ENCODE data around the gene RGS12. TPM values are rescaled to one million over a fixed set of nuclear protein-coding genes. Genes with fewer than 3 reads are reported as not detected.

Gene RGS12
- total and polyA plus RNA-seq, 7 donors: 3.0 to 21.6 (median 15.7) TPM

- no peaks in the 10 kb centered on the region for H3K9me3 ChIP-seq
- H3K27ac ChIP-seq: no peak overlapping the region
- intact Hi-C loops (cut with DNase I): no loop called here
- DNase-seq: peak; percentile 46
- 91 to 95% methylated on average over 19 of the region's 19 CpGs for WGBS, 2 donors
- TF ChIP-seq POLR2A (IDR thresholded peaks at IDR 0.05) (no peak), EP300 (IDR thresholded peaks at IDR 0.05) (no peak), POLR2AphosphoS5 (IDR thresholded peaks at IDR 0.05) (no peak)
- H3K4me1 ChIP-seq: peaks cover 0 to 6% (median 2%) of the 10 kb centered on the region in 4 donors
- H3K36me3 ChIP-seq: peaks cover 0 to 6% (median 0%) of the 10 kb centered on the region in 4 donors
- H3K4me3 ChIP-seq: no peak overlapping the region
- no peaks in the 10 kb centered on the region for H3K27me3 ChIP-seq
Observed at GRCh38 chr4:3250956-3251690, 41.7 kb upstream of the RGS12 start.

- H3K4me3 ChIP-seq: no peak overlapping the region
- intact Hi-C loops (cut with DNase I): no loop called here
- no peaks in the 10 kb centered on the region for H3K27me3 ChIP-seq
- peak; percentile 57 for DNase-seq
- no peaks in the 10 kb centered on the region for H3K9me3 ChIP-seq
- WGBS, 2 donors: 84 to 95% methylated on average over 11 of the region's 11 CpGs
- no peak overlapping the region for H3K27ac ChIP-seq
- H3K36me3 ChIP-seq: peaks cover 0 to 6% (median 0%) of the 10 kb centered on the region in 4 donors
- H3K4me1 ChIP-seq: peaks cover 0 to 4% (median 0%) of the 10 kb centered on the region in 4 donors
- TF ChIP-seq POLR2A (IDR thresholded peaks at IDR 0.05) (no peak), POLR2AphosphoS5 (IDR thresholded peaks at IDR 0.05) (no peak), EP300 (IDR thresholded peaks at IDR 0.05) (no peak), CTCF (IDR thresholded peaks at IDR 0.05) (no peak)
Observed at GRCh38 chr4:3251691-3252479, 40.9 kb upstream of the RGS12 start.

GRCh38 chr4:3252480-3252828, 40.4 kb upstream of the RGS12 start:
- intact Hi-C loops (cut with DNase I): no loop called here
- no peak for DNase-seq

GRCh38 chr4:3252831-3253641, 39.8 kb upstream of the RGS12 start:
- H3K4me3 ChIP-seq: no peak overlapping the region
- peaks cover 0 to 4% (median 0%) of the 10 kb centered on the region in 4 donors for H3K4me1 ChIP-seq
- H3K27ac ChIP-seq: no peak overlapping the region
- H3K27me3 ChIP-seq: no peaks in the 10 kb centered on the region
- DNase-seq: peak; percentile 63
- H3K36me3 ChIP-seq: peaks cover 0 to 6% (median 0%) of the 10 kb centered on the region in 4 donors
- TF ChIP-seq POLR2AphosphoS5 (IDR thresholded peaks at IDR 0.05): no peak
- no peak for TF ChIP-seq EP300 (IDR thresholded peaks at IDR 0.05)
- H3K9me3 ChIP-seq: no peaks in the 10 kb centered on the region
- 76 to 90% methylated on average over 38 of the region's 38 CpGs for WGBS, 2 donors
- intact Hi-C loops (cut with DNase I): no loop called here

More at GRCh38 chr4:3252480-3252828, 40.4 kb upstream of the RGS12 start:
- 97 to 98% methylated on average over 3 of the region's 3 CpGs for WGBS, 2 donors
- peaks cover 0 to 6% (median 0%) of the 10 kb centered on the region in 4 donors for H3K36me3 ChIP-seq
- no peak overlapping the region for H3K27ac ChIP-seq
- no peak overlapping the region for H3K4me3 ChIP-seq
- no peaks in the 10 kb centered on the region for H3K9me3 ChIP-seq
- TF ChIP-seq POLR2A (IDR thresholded peaks at IDR 0.05) (no peak), CTCF (IDR thresholded peaks at IDR 0.05) (no peak), POLR2AphosphoS5 (IDR thresholded peaks at IDR 0.05) (no peak), EP300 (IDR thresholded peaks at IDR 0.05) (no peak)
- H3K4me1 ChIP-seq: peaks cover 0 to 4% (median 0%) of the 10 kb centered on the region in 4 donors
- no peaks in the 10 kb centered on the region for H3K27me3 ChIP-seq

- TF ChIP-seq CTCF (IDR thresholded peaks at IDR 0.05) (no peak), POLR2A (IDR thresholded peaks at IDR 0.05) (no peak), POLR2AphosphoS5 (IDR thresholded peaks at IDR 0.05) (no peak), EP300 (IDR thresholded peaks at IDR 0.05) (no peak)
- Histone ChIP-seq H3K27me3 (no peaks in the 10 kb centered on the region), H3K27ac (no peak overlapping the region), H3K4me3 (no peak overlapping the region), H3K4me1 (peaks cover 0 to 4% (median 0%) of the 10 kb centered on the region in 4 donors), H3K9me3 (no peaks in the 10 kb centered on the region), H3K36me3 (peaks cover 0 to 6% (median 0%) of the 10 kb centered on the region in 4 donors)
- peak; percentile 46 for DNase-seq
- intact Hi-C loops (cut with DNase I): no loop called here
- 89 to 96% methylated on average over 13 of the region's 13 CpGs for WGBS, 2 donors
Observed at GRCh38 chr4:3253808-3254207, 39.0 kb upstream of the RGS12 start.

Data from sigmoid colon (tissue), 7 donors.